Suppressor macrophage treated with lipopolysaccharide for 4 hours (primary cell): Measurements from ENCODE around the gene ANTXRL.
A peak's percentile ranks its signal among the peaks of the same experiment; 100 is the strongest.
"Not testable (repeated sequence)": the region's sequence is repeated elsewhere in the genome, so short reads cannot be mapped to it uniquely, and the experiment has no call there.

Experiments
- DNase-seq: peaks from one replicate; pipeline ENCODE4 v3.0.0-alpha.2; 2020

The ANTXRL gene

DNA sequence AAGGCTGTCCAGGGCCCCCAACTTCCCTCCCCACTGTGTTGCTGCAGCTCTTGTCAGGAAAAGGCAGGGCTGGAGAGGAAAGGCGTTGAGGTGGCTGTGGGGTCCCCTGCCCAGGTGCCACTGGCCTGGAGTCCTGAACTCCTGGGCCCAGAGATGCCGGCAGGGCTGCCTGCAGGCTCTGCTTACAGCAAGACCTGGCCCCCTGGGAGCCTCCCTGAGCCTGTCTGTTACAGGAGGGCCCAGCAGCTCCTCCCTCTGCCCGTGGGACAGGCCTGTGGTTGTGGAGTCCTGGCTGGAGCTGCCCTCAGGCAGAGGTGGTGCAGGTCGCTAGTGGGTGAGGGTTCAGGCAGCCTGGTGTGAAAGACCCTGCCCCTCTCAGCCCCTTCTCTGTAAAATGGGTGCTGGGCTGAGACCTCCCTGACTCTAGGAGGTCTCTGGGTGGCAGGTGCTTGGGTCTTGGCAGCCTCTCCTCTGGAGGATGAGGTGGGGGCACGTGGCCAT lies 9.9 kb downstream of the ANTXRL start:
- DNase-seq: no peak

DNA sequence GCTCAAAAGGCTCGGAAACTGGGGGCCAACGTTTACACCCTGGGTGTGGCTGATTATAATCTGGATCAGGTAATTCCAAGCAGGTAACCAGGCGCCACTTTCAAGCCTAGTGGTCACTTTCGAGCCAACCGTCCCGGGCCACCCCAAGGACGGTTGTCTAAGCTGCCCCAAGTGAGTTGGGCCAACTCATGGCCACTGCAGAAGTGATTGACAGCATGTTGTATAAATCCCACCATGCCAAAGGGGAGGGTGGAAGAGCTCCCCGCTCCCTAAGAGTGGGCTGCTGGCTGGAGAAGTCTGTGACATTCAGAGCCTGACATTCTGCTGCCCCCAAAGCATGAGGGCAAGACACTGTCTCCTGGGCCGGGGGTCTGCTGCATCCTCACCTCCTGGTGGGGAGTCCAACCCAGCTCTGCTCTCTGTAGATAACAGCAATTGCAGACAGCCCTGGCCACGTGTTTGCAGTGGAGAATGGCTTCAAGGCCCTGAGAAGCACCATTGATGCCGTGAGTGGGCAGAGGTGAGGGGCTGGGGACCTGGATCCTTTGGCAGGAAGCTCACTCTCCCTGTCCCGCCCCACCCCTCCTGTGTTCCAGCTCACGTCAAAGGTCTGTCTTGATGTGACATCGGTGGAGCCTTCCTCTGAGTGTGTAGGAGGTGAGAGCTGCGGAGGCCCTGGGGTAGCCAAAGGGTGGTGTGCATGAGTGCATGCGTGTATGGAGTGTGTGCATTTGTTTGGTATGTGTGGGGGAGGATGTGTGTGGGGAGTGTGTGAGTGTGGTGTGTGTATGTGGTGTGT lies 10.8 kb downstream of the ANTXRL start:
- no peak for DNase-seq

DNA sequence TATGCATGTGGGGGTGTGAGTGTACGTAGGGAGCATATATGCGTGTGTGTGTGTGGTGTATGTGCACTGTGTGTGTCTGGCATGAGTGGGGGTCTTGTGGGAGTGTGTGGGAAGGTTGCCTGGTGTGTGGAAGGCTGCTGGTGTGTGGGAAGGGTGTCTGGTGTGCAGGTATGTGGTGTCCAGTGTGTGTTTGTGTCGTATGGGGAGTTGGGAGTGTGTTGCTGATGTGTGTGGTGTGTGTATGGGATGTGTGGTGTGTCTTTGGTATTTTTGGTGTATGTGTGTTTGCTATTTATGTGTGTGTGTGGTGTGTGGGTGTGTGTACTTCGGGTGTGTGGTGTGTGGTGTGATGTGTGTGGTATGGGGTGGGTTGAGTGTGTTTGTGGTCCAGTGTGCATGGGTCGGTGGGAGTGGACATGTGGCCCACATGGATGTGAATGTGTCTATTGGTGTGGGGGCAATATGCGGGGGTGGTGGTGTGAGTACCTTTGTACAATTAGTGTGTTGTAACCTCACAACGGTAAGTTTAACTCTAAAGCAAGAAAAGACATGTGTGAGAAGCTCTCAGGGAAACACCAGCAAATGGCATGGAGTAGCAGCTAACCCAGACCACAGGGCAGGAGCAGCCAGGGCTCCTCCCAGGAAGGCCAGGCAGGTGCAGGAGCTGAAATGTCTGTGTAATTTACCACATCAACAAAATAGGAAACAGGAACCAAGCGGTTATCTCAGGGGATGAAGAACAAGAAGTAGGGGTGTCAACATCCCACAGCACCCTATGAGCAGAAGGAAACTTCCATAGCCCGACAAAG lies 11.9 kb downstream of the ANTXRL start:
- DNase-seq: peak; percentile 2

DNA sequence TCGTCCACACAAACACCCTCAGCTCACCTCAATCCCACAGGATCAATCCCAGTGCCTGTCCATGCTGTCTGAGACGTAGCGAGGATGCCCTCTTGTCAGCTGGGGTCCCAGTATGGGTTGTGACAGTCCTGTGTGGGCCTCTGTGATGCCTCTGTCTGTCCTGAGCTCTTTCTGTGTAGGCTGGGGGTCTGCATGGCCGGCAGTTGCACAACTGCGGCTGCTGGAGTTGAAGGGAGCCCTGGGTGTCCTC lies 12.4 kb downstream of the ANTXRL start:
- no peak for DNase-seq

DNA sequence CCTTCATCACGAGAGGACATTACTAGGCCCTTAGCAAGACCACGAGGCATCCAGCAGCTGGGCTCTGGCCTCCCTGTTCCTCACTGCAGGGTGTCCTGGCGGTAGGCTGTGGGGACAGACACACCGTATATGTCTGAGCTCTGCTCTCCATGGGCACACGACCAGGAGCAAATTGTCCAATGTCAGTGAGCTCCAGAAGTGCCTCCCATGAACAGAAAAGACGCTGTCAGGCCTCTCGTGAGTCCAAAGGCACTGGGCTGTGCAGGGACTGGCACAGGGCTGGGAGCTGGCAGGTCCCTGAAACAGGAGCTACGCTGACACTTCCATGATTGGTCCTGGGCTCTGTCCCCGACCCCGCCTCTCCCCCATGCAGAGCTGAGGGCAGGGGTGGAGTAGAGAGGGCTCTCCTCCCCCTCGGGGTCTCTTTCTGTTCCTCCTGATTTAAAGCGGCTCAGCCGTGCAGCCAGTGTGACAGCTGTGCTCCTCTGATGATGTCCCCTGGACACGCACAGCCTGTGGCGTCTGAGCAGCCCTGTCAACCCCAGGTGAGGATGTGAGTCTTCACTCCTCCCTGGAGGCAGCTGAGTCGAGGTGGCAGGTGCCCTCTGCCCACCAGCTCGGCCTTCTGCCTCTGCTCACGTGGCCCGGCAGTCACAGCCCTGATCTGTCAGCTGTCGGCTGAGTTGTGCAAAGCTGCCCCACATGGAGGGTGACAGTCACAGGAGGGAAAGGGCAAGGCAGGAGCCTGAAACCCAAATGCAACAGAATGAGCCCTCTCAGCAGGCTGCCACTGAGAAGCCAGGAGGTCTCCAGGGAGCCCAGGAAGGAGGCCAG lies 13.0 kb downstream of the ANTXRL start:
- peak; percentile 11 for DNase-seq

DNA sequence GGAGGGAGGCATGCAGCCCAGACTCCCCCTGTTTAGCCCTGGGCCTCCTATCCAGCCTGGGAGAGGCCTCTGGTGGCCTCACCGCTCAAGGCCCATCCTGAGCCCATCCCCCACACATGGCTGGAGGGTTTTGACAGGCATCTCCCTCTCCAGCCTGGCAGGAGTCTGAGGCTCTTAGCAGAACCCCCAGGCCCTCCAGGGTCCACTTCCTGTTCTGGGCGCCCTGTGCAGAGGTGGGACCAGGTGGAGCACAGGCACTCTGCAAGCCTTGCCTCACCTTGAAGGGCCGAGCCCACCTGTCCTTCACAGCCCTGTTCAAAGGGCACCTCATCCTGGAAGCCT lies 13.5 kb downstream of the ANTXRL start:
- DNase-seq: not testable (repeated sequence)

DNA sequence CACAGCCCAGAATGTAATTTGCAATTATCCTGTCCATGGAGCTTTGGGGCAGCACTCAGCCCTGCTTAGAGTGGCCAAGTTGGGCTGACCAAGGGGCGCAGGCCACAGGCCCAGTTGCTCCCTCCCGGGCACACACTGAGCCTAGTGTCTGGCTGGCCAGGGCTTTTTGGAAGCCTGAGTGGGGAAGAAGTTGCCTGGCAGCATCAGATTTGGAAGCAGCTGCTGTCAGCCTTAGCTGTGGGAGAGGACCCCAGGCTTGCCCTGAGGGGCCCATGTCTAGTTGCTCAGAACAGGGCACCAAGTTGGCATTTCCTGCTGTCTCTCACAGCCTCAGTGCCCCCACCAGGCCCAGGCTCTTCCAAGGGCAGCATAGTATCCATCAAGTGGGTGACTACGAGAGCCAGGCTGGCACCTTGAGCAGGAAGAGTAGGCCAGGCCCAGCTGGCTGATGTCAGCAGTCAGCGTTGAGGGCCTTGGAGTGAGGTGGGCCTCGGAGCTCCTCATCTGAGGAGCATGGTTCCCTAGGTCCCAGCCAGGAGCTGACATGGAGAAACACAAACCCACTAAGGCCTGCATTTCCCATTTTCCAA lies 14.4 kb downstream of the ANTXRL start:
- DNase-seq: no peak

DNA sequence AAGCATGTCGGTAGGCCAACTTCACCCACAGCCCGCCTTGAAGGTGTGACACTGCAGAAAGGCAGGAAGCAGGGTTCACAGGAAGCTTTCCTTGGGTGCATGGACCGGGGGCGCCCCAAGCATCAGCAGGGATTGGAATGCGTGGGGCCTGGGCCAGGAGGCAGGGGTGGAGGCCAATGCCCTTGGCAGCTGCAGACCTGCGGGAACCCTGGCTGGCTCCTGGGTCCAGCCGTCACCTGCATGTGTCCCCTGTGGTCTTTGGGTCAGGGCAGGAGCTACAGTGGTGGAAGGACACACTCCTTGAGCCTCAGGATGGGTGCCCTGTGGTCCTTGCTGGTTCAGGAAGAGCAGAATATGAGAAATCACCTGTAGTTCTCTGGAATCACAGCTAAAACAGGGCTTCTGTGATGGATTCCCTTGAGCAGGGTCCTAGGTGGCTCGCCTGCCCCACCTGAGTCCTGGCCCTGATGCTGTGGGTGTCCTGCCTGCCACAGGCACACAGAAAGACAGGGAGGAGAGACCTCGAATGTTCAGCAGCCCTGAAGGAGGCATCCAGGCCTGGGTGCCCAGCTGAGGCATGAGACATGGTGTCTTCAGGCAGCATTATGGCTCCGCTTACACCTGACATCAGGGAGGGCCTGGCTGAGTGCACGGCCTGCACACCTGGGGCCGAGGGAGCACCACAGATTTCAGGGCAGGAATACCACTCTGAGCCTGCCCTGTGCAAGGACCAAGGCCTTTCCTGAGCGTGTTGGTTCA lies 15.1 kb downstream of the ANTXRL start:
- DNase-seq: no peak

DNA sequence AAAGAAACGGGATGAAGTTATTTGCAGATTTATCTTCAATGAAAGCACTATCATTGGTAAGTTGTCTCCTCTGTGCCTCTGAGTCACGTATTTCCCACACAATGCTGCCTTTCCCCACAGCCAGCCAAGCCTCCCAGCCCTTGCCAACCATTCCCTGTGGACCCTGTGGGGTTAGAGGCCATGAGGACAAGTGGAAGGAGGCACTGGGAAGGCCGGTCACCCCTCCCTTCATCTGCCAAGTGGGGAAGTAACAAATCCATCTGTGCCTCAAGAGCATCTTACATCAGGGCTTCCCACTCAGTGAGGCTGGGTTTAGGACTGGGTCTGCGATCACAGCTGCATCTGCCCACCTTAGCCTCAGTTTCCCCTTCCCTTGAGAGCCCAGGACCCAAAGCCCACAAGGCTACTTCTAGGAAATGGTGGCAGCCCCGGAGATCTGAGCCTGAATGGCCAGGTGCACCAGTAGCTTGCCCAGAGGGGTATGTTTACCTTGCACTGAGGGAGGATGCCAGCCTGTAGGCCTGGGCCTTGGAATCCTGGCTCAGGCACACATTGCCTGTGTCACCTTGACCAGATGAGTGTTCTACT lies 16.1 kb downstream of the ANTXRL start:
- not testable (repeated sequence) for DNase-seq

DNA sequence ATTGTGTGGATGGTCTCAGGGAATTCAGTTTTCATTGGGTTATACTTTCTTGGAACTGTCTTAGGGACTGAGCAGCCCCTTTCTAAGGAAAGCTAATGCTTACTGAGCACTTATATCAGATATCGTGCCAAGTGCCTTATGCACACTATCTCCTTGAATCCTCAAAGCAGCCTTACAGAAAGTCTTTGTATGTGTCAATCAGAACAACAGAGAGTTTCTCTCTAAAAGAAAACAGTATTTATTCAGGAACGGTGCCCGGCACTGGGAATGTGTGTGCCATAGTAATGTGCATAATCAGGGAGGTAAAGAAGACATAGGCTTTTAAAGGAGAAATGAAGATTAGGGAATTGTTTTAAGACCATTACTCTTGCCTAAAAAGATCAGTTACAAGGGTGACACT lies 17.3 kb downstream of the ANTXRL start:
- DNase-seq: no peak

DNA sequence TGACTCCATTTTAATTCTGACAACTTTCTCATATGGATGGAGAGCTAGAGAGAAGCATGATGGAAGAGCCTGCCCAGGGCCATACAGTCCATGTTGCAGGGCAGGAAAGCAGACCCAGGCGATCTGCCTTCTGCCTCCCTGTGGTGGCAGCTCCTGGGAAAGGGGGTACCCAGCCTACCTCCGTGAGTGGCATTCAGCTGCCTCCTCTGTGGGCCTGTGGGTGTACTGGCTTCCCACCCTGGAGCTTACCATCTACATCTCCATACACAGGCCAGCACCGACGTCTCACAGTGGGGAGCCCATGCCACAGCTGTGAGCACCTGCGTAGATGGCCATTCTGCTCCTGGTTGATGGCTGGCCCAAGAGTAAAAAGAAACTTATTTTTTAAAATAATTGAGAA lies 17.9 kb downstream of the ANTXRL start:
- DNase-seq: not testable (repeated sequence)

DNA sequence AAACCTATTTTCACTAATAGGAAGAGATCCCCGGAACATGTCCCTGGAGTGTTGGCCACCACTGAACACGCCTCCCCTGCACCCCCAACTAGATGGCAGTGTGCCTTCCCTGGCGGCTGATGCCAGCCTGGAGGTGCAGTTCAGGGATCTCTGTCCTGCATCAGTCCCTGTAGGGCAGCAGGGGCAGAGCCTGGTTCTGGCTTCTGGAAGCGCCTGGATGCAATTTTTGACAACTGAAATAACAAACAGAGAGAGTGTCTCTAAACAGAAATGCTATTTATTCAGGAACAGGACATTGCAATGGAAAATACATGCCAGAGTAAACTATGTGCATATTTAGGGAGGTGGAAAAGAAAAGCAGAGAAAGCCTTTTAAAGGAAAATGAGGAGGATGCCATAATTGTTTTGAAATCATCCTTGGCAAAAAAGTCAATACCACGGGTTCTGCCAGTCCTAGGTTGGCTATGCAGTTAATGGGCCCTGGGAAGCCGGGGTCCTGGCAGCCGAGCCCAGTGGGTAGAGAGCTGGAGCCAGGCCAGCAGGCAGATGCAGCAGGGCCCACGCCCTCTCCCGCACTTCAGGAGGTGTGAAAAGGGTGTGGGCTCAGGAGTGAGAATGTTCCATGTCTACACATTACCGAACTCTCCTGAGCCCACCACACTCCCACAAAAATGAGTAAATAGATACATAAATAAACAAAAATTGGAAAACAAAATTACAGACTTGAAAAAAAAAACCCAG lies 18.5 kb downstream of the ANTXRL start:
- no peak for DNase-seq

DNA sequence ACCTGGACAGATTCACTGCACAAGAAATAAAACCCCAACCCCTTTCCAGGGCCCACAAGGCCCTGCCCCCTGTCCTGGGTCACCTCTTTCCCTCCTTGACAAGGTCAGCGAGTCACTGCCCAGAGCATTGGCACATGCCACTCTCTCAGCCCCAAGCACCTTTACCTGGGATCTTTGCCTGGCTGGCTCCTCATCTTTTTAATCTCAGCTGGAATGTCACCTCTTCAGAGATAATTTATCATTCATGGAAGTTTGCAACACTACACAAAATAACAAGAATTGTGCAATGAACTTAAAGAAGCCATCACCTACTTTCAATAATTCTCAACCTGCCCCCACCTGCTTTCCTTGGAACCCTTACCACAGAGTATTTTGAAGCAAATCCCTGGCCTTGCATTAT lies 19.2 kb downstream of the ANTXRL start:
- no peak for DNase-seq

DNA sequence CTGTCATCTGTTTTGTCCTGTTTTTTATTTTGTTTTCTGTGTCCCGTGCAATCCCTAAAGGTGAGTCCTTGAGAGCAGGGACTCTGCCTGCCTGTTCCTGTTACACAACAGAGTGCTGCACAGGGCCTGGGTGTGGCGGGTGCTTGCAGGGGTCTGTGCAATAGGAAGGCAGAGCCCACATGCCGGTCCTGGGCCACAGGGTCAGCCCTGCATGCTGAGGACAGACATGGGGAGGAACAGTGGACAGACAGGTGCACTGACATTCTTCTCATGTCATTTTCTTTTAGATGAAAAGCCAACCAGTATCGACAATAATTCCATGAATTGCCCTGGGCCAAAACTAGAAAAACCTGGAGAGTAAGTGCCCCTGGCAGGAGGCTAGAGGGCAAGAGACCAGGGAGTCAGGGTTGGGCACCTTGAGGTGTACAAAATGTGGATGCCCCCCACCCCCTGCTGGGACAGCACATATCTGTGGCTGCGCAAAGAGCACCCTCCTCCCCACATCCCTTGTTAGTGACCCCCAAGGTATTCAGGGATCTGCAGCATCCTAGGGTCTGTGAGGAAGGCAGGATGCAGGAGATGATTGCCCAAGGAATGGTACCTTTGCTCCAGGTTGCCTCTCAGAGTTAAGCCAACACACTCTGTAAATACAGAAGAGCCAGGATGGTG lies 19.9 kb downstream of the ANTXRL start:
- DNase-seq: no peak

DNA sequence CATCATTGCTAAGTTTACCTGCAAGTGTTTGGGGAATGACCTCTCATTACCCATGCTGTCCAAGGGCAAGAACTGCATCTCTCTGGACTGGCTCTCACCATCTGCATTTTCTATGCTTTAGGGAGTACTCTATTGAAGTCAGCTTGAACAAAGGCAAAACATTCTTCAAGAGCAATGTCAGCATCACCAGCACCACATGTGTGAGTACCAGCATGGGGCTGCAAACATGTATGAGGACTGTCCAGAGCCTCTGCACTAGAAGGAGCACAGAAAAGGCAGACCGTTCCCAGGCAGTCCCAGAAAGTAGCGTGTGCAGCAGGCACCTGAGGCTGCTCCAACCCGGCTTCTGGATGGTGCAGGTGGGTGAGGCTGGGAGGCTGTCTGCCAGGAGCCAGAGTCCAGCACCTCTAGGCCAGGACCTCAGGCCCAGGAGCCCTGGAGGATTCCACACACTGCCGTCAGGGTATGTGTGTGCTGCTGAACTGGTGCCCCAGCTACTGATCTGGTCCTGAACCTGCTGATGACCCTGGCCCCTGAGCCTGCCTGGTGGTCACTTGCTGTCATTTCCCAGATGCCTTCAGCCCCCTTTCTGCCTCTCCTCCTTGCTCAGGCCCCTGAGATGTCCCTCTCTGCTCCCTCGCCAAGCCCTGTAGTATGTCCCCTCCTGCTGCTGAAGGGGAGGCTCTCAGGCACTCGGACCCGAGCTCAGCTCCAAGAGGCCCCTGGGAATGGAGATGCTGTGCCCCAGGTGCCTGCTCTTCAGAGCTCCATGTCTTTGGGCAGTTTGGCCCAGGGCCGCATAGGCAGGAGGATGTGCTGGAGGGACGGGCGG lies 20.7 kb downstream of the ANTXRL start:
- DNase-seq: no peak

DNA sequence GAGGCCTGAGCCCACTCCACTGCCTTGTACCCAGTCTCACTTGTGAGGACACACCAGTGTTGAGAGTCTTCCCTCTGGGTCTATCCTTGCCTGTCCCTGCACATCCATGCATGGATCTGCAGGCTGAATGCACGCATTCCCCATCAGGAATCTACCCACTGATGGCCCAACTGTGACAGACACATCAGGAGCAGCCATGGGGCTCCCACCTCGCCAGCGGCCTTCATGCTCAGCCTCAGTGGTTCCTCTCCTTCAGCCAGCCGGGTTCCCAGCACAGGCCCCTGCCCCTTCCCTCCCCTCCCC lies 21.3 kb downstream of the ANTXRL start:
- DNase-seq: no peak

DNA sequence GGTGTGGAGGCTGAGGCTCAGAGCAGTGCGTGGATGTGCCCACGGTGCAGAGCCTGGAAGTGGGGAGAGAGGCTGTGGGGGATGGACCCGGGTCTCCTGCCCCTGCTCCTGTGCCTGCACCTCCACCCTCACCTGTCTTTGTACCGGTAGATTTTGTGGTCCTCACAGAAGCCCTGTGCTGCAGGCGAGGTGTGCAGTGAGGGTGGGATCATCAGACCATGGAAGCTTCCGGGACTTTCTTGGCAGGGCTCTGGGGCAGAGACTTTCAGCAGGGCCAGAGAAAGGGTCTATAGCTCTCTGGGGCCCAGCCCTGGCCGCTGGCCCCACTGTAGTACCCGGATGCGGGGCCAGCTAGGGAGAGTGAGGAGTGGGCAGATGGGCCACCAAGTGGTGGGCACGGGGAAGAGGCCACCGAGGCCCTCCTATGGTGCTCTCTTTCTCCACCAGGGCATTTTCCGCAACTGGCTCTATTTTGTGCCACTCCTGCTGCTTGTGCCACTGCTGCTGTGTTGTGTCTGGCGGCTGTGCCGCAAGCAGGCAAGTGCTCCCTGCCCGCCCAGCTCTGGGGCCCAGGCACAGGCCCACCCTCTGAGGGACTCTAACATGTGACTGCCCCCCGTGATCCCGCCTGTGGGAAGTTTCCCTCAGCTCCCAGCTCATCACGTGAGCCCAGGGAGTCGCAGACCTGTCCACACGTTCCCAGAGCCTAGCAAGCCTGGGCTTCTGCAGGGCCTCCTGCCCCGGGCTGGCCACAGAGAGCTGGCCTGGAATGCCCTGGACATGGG lies 22.1 kb downstream of the ANTXRL start:
- no peak for DNase-seq

DNA sequence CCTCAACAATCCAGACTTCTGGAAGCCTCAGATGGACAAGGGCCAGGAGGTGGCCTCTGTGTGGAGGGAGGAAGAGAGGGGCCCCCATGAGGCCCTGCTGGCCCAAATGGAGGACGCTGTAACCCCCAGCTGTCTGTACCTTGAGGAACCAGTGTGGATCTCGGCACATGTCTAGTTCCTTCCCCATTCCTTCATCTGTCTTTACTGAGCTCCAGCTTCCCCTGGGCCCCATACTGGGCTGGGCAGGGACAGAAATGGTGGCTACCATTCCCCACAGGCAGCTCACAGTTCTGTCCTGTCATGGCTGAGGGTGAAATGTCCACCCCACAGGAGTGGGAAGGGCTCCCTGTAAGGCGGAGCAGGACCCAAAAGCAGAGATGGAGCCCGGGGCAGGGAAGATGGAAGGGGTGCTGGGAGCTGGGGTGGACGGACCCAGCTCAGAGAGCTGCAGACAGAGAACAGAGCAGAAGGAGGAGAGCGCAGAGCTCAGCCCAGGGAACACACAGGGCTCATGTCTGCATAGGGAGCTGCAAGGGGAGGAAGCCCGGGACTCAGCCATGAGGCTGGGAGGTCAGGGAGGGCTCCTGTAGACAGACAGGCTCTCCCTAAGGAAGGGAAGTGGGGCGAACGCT lies 22.8 kb downstream of the ANTXRL start:
- no peak for DNase-seq

DNA sequence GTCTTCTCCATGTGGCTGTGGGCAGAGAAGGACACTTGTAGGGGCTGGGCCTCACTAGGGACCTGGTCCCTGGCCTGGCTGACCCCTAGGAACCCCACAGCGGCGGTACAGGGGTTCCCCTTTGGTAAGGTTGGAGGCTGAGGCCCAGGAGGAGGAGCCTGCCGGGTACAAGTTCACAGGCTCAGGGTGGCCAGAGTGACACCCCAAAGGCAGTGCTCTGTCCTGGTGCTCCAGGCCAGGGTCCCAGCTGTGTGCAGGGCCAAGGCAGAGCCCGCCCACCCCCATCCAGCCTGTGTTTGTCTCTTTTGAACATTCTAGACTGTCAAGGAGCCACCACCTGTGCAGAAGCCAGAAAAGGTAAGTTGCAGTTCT lies 23.3 kb downstream of the ANTXRL start:
- DNase-seq: no peak
